Erythroblast (primary cell): ENCODE results near the gene PKP3.

Experiments
- GATA1 ChIP-seq: IDR thresholded peaks from 2 replicates; pipeline ENCODE4 v1.6.1; 2011; ENCODE audit warnings: low read depth, mild to moderate bottlenecking, control low read depth, low read length, moderate library complexity
- POLR2A ChIP-seq: IDR thresholded peaks from 2 replicates; pipeline ENCODE4 v1.6.1; 2011; ENCODE audit warnings: mild to moderate bottlenecking, low read length

DNA sequence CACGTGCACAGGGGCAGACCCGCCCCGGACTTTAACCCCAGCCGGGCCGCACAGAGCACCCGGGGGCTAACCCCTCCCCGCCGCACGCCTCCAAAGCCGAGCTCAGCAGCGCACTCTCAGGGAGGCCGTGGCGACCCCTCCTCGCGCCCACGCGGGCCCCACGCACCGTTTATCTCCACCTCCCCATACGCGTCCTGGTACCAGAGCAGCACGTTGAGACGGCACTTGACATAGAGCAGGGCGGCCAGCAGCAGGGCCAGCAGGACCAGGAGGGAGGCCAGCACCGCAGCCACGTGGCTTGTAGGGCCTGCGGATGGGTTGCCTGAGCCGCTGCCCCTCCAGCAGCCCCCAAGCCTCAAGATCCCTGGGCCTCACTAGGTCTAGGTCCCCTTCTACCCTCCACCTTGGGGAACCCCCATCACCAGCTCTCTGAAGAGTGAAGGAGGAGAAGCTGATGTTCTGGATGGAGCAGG lies 13.7 kb downstream of the PKP3 start:
- TF ChIP-seq POLR2A (no peak), GATA1 (no peak)
